K562 (cell line): Measurements from ENCODE around the gene HSPB2. TPM values are rescaled to one million over a fixed set of nuclear protein-coding genes. Genes with fewer than 3 reads are reported as not detected.
A peak's percentile ranks its signal among the peaks of the same experiment; 100 is the strongest.

Experiments
- KLF6 ChIP-seq: fragments of 250-450 bp; sonication (Bioruptor Pico); IDR thresholded peaks from 2 replicates; pipeline ENCODE4 v1.4.0; 2020; ENCODE audit warnings: mild to moderate bottlenecking, moderate library complexity, borderline replicate concordance
- POLR2AphosphoS2 ChIP-seq: IDR thresholded peaks from 2 replicates; pipeline ENCODE4 v1.6.1; 2012; ENCODE audit warnings: low read length, improper control_type of control experiment
- ZNF143 ChIP-seq: sonication (generic); formaldehyde crosslinking; IDR thresholded peaks from 2 replicates; pipeline ENCODE4 v1.9.0; 2022; ENCODE audit warnings: mild to moderate bottlenecking, missing genetic modification reagents
- polyA plus RNA-seq, 8 experiments: library from polyadenylated mRNA; depleted of rRNA in 4 of 8; stranded (reverse) in 5 of 8; unstranded in 3 of 8; fragments of >200 nt; fragmentation: Nextera tagmentation in 2 of 8; fragmentation: Illumina TruSeq in 1 of 8; extraction: Ambion mirVana in 2 of 8; extraction: Trizol in 1 of 8; gene quantifications; 2 replicates each; pipeline versions ENCODE4 v1.2.1 to v1.2.3, GENCODE V29; 2011 to 2014; ENCODE audit warnings: inconsistent platforms in 1 of 8, missing spikeins in 1 of 8
- total RNA-seq, 7 experiments: library from RNA; depleted of rRNA in 6 of 7; stranded (reverse); fragments of >200 nt in 6 of 7; fragmentation: Illumina TruSeq in 2 of 7; extraction: Trizol in 2 of 7; gene quantifications; 2 replicates each; pipeline versions ENCODE4 v1.2.1 to v1.2.3, GENCODE V29; 2011 to 2021; ENCODE audit warnings: low replicate concordance in 1 of 7
- TF ChIP-seq, protein P1 (sequence below): fragments of 200-800 bp; sonication (Bioruptor generic); IDR thresholded peaks from 2 replicates; pipeline ENCODE4 v1.6.1; 2017; ENCODE audit warnings: missing genetic modification characterization, missing compliant biosample characterization
- TF ChIP-seq, protein P2 (sequence below): fragments of 450-650 bp; IDR thresholded peaks from 2 replicates; pipeline ENCODE4 v1.6.1; 2016; ENCODE audit warnings: mild to moderate bottlenecking
- TF ChIP-seq, protein P3 (sequence below): fragments of 450-650 bp; IDR thresholded peaks from 2 replicates; pipeline ENCODE4 v1.7.1; 2018; ENCODE audit warnings: mild to moderate bottlenecking, low read depth; ENCODE audit not compliant: partially characterized antibody
- TF ChIP-seq, protein P4 (sequence below), 2 experiments: fragments of 450-650 bp; formaldehyde crosslinking in 1 of 2; IDR thresholded peaks; 2 replicates each; pipeline versions ENCODE4 v1.4.0 to v1.6.1; 2014 to 2020; ENCODE audit warnings: mild to moderate bottlenecking in 2 of 2, borderline replicate concordance in 1 of 2, low read depth in 1 of 2

HSPB2 gene
- total and polyA plus RNA-seq, 9 of the 15 experiments (the other 6 are each of a cell fraction or from before 2014, with no cell fraction given), result 0.06 to 0.35 (median 0.11) TPM; not detected in 5

DNA sequence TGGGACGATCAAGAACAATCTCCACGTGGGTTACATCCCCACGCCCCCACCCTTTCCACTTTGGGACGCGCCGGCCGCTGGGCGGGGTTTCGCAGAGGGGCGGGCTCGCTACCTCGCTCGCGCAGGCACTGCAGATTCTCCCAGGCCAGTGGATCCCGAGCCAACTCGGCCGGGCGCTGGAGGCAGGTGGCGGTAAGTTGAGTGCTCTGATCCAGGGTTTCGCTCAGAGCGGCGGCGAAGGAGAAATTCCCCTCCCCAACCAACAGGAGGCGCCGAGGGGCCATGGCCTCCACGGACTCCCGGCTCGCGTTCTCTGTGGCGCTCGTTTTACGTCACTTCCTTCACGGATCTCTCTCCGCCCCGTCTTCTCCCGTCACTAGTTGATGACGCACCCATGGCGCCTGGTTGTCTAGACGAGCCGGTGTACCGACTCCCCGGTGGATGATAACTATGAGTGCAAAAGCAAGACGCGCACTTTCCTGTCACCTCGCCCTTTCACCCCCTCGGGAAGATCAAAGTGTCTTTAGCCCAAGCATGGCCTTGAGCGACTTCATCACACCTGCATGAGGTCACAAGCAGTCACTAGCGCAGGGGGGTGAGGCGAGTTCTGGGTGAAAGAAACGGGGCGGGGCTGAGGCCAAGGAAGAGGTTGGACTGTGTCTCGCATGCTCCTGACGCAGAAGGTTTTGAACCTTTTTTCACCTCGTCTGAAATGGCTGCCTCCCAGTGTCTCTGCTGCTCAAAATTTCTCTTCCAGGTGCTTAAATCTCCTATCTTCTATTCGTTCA, 33.5 kb upstream of the HSPB2 start, which contains the start of the genes CFAP68 and FDXACB1 (continued):
- TF ChIP-seq, protein P1, sequence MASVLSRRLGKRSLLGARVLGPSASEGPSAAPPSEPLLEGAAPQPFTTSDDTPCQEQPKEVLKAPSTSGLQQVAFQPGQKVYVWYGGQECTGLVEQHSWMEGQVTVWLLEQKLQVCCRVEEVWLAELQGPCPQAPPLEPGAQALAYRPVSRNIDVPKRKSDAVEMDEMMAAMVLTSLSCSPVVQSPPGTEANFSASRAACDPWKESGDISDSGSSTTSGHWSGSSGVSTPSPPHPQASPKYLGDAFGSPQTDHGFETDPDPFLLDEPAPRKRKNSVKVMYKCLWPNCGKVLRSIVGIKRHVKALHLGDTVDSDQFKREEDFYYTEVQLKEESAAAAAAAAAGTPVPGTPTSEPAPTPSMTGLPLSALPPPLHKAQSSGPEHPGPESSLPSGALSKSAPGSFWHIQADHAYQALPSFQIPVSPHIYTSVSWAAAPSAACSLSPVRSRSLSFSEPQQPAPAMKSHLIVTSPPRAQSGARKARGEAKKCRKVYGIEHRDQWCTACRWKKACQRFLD (CRISPR knock-in tag), result peak; percentile 95
- TF ChIP-seq, protein P2, sequence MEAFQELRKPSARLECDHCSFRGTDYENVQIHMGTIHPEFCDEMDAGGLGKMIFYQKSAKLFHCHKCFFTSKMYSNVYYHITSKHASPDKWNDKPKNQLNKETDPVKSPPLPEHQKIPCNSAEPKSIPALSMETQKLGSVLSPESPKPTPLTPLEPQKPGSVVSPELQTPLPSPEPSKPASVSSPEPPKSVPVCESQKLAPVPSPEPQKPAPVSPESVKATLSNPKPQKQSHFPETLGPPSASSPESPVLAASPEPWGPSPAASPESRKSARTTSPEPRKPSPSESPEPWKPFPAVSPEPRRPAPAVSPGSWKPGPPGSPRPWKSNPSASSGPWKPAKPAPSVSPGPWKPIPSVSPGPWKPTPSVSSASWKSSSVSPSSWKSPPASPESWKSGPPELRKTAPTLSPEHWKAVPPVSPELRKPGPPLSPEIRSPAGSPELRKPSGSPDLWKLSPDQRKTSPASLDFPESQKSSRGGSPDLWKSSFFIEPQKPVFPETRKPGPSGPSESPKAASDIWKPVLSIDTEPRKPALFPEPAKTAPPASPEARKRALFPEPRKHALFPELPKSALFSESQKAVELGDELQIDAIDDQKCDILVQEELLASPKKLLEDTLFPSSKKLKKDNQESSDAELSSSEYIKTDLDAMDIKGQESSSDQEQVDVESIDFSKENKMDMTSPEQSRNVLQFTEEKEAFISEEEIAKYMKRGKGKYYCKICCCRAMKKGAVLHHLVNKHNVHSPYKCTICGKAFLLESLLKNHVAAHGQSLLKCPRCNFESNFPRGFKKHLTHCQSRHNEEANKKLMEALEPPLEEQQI, result peak; percentile 92
- peak; percentile 7; the same call in 1 of the 2 replicates for TF ChIP-seq ZNF143 (CRISPR knock-in tag)
- TF ChIP-seq, protein P3, sequence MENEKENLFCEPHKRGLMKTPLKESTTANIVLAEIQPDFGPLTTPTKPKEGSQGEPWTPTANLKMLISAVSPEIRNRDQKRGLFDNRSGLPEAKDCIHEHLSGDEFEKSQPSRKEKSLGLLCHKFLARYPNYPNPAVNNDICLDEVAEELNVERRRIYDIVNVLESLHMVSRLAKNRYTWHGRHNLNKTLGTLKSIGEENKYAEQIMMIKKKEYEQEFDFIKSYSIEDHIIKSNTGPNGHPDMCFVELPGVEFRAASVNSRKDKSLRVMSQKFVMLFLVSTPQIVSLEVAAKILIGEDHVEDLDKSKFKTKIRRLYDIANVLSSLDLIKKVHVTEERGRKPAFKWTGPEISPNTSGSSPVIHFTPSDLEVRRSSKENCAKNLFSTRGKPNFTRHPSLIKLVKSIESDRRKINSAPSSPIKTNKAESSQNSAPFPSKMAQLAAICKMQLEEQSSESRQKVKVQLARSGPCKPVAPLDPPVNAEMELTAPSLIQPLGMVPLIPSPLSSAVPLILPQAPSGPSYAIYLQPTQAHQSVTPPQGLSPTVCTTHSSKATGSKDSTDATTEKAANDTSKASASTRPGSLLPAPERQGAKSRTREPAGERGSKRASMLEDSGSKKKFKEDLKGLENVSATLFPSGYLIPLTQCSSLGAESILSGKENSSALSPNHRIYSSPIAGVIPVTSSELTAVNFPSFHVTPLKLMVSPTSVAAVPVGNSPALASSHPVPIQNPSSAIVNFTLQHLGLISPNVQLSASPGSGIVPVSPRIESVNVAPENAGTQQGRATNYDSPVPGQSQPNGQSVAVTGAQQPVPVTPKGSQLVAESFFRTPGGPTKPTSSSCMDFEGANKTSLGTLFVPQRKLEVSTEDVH, result peak; percentile 93
- TF ChIP-seq KLF6 (CRISPR knock-in tag), result 0 out of 2 replicates have a peak, but pooled peaks have one; percentile 14
- peak; percentile 66; the same call in 1 of the 2 replicates for TF ChIP-seq POLR2AphosphoS2
- TF ChIP-seq, protein P4, sequence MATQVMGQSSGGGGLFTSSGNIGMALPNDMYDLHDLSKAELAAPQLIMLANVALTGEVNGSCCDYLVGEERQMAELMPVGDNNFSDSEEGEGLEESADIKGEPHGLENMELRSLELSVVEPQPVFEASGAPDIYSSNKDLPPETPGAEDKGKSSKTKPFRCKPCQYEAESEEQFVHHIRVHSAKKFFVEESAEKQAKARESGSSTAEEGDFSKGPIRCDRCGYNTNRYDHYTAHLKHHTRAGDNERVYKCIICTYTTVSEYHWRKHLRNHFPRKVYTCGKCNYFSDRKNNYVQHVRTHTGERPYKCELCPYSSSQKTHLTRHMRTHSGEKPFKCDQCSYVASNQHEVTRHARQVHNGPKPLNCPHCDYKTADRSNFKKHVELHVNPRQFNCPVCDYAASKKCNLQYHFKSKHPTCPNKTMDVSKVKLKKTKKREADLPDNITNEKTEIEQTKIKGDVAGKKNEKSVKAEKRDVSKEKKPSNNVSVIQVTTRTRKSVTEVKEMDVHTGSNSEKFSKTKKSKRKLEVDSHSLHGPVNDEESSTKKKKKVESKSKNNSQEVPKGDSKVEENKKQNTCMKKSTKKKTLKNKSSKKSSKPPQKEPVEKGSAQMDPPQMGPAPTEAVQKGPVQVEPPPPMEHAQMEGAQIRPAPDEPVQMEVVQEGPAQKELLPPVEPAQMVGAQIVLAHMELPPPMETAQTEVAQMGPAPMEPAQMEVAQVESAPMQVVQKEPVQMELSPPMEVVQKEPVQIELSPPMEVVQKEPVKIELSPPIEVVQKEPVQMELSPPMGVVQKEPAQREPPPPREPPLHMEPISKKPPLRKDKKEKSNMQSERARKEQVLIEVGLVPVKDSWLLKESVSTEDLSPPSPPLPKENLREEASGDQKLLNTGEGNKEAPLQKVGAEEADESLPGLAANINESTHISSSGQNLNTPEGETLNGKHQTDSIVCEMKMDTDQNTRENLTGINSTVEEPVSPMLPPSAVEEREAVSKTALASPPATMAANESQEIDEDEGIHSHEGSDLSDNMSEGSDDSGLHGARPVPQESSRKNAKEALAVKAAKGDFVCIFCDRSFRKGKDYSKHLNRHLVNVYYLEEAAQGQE (IDR thresholded peaks at IDR 0.05; ENCODE audit: borderline replicate concordance), result peak; percentile 88
- TF ChIP-seq, protein P4 (CRISPR knock-in tag; IDR thresholded peaks at IDR 0.05; ENCODE audit: low read depth), result 0 out of 2 replicates have a peak, but pooled peaks have one; percentile 52
